ENCODE data around the gene LSR.
"Not testable (repeated sequence)": the region's sequence is repeated elsewhere in the genome, so short reads cannot be mapped to it uniquely, and the experiment has no call there.

Gene LSR

GRCh38 chr19:35219008-35219407 is 29.8 kb upstream of the LSR start:
- DNase-seq: no peak

GRCh38 chr19:35220315-35220921 is 28.4 kb upstream of the LSR start:
- no peak for DNase-seq

DNA sequence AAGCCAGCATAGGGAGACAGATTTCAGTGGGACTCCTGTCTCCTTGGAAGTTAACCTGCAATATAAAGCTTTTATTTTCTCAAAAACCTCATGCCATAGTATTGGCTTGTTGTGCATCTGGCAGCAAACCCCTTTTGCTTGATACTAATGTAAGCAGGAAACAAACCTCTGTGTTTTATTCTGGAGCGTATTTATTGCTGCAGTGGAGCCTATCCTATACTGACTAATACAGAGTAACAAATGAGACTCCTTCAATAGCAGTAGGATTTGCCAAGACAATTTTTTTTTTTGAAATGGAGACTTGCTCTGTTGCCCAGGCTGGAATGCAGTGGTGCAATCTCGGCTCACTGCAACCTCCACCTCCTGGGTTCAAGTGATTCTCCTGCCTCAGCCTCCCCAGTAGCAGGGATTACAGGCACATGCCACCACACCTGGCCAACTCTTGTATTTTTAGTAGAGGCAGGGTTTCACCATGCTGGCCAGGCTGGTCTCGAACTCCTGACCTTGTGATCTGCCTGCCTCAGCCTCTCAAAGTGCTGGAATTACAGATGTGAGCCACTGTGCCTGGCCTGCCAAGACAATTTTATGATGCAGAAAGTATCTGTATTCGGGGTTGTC is 27.7 kb upstream of the LSR start:
- DNase-seq: not testable (repeated sequence)

GRCh38 chr19:35222373-35223015 is 26.3 kb upstream of the LSR start:
- DNase-seq: no peak

DNA sequence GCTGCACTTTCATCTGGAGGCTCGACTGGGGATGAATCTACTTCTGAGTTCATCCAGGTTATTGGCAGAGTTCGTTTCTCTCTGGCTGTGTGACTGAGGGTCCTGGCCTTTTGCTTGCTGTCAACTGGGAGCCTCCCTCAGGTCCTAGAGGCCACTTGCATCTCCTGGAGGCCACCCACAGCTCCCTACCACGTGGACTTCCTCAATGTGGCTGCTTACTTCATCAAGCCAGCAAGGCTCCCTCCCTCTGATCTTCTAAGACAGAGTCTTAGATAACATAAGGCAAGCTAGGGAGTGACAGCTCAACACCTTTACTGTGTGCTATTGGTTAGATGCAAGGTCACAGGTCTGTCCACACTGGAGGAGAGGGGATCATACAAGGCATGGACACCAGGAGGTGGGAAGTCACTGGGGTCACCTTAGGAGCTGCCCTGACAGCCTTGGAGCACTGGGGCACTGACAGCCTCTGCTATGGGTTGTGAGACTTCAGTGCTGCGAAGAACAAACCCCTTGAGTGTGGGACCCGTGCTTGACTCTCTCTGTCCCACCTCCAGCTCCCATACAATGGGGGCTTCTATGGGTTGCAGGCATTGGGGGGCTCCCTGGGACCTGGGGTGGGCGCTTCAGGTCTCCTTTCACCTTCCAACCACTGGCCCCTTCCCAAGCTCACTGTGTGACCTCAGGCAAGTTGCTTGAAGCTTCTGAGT is 25.6 kb upstream of the LSR start:
- DNase-seq: no peak

GRCh38 chr19:35223862-35224505 is 24.8 kb upstream of the LSR start:
- DNase-seq: no peak

- DNase-seq: no peak
Observed at GRCh38 chr19:35224681-35225571, 23.9 kb upstream of the LSR start.

GRCh38 chr19:35225951-35226350 is 22.9 kb upstream of the LSR start:
- no peak for DNase-seq

DNA sequence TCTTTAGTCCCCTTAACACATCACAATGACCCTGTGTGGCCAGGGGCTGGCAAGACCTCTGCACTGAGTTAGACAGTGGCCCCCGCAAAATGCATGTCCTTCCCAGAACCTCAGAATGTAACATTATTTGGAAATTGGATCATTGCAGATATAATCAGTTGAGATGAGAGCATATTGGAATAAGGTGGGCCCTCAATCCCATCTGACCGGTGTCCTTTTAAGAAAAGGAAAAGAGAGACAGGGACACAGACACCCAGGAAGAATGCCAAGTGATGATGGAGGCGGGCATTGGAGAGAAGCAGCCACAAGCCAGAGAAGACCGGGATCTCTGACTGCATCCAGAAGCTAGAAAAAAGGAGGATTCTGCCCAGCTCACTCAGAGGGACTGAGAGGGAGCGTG is 22.1 kb upstream of the LSR start:
- DNase-seq: no peak

GRCh38 chr19:35228177-35228930 is 20.4 kb upstream of the LSR start, which contains the start of gene FAM187B:
FAM187B (minus strand) TSS chr19:35228739; CDS start chr19:35228680, 59 bp downstream.
- no peak for DNase-seq

DNA sequence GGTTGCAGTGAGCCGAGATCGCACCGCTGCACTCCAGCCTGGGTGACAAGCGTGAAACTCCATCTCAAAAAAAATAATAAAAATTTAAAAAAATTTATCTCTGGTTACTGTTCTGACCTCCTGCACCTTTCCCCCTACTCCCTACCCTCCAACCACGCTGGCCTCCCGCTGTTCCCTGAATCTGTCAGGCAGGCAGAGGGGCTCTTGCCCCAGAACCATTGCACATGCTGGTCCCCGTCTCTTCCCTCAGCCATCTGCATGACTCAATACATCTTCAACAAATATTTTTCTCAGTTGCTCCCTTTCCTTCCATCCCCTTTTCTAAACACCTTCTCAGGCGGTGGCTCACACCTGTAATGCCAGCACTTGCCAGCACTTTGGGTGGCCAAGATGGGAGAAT is 19.2 kb upstream of the LSR start:
- DNase-seq: no peak

GRCh38 chr19:35231956-35232645 is 16.7 kb upstream of the LSR start:
- DNase-seq: no peak

DNA sequence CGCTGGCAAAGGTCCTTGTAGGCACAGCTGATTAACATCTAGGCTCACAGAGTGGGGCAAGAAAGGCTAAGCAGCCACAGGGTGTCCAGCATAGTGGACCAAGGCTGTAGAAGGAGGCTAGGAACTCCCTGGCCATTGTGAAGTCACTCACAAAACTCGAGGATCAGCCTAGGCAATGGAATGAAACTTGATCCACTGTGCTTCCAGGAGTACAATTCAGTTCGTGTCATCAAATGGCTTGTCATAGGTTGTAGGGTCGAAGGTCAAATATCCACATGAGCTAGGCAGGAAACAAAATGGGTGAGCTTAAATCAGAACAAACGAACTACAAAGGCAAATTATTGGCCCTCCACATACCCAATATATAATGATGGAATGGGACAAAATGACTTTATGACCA is 15.9 kb upstream of the LSR start:
- DNase-seq: no peak

GRCh38 chr19:35236638-35237400 is 12.0 kb upstream of the LSR start:
- peak; percentile 2 to 18 for DNase-seq

GRCh38 chr19:35239597-35239996 is 9.2 kb upstream of the LSR start:
- DNase-seq: not testable (repeated sequence)

DNA sequence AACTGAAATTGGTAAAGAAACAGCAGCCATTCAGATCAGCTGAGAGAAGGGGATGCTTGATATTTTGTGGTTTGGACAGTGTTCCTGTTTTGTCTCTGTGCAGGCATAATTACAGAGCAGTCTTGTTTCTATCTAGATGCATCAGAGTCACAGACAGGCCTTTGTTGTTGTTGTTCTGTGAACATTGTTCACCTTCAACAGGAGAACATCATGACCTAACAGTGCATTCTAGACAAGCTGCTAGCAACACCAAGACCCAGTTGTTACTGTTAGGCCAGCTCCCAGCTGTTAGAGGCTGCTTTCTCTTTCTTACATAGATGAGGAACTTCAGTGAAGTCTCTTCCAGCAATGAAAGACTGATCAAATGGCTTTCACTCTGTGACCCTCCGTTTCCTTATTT is 8.5 kb upstream of the LSR start:
- DNase-seq: peak in 1 of 2 experiments; percentile 24

DNA sequence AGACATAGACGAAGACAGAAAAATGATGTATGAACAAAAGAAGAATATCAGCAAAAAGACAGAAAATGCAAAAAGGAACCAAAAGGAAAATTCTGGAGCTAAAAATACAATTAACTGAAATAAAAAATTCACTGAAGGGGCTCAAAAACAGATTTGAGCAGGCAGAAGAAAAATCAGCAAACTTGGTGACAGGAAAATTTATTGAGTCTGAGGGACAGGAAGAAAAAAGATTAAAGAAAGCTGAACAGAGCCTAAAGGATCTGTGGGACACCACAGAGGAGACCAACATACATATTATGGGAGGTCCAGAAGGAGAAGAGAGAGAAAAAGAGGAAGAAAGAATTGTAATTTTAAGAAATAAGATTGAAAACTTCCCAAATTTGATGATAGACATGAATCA is 7.4 kb upstream of the LSR start:
- no peak for DNase-seq

GRCh38 chr19:35246466-35247092 is 2.2 kb upstream of the LSR start:
- DNase-seq: no peak

DNA sequence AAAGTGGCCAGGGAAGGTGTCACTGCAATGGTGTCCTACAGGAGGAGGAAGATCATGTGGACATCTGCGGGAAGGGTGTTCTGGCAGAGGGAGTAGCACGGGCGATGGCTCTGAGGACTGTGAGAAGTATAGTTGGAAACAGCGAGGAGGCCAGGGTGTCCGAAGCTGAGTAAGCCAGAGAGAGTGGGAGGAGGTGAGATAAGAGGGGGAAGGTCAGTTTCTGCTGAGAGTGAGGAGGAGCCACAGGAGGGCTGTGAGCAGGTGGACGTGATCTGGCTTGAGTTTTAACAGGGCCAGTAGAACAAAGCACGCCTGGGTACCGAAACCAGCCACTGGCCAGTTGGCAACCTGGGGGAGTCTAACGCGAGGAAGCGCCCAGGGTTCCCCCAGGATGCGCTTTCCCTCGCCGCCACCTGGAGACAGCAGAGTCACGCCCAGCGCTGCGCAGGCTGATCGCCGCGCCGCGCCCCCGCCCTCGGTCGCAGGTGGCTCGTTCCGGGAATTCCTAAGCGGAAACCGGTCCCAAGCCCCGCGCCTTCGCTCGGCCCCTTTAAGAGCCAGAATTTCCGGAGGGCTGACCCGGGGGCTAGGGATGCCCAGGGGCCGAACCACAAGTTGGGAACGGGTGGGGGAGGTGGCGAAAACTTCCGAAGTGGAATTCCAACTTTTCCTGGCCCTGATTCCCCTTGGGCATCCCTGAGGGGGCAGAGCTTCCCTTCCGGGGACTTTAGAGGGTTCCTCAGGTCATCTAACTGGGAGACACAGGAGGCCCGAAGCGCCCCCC is 1.1 kb upstream of the LSR start:
- DNase-seq: no peak

Data from AML-193 (cell line).